IPS-20b (cell line): Measurements from ENCODE around the gene SNAP91.

Experiments used
- H3K27ac ChIP-seq: one replicate; pipeline ENCODE4 v1.5.1; 2013; ENCODE audit warnings: low read length
- H3K27me3 ChIP-seq: 2 replicates; pipeline ENCODE4 v1.6.1; 2013; ENCODE audit warnings: mild to moderate bottlenecking, low read length, inconsistent platforms; ENCODE audit not compliant: insufficient read depth
- H3K36me3 ChIP-seq: 2 replicates; pipeline ENCODE4 v1.6.1; 2013; ENCODE audit warnings: low read depth, mild to moderate bottlenecking, inconsistent platforms, low read length, moderate library complexity; ENCODE audit not compliant: insufficient read depth
- H3K4me1 ChIP-seq: 2 replicates; pipeline ENCODE4 v1.6.1; 2013; ENCODE audit warnings: mild to moderate bottlenecking, control low read depth, inconsistent platforms, low read length, moderate library complexity; ENCODE audit not compliant: insufficient read depth
- H3K4me3 ChIP-seq: 2 replicates; pipeline ENCODE4 v1.5.1; 2013; ENCODE audit warnings: mild to moderate bottlenecking, low read length, inconsistent platforms
- H3K9ac ChIP-seq: 2 replicates; pipeline ENCODE4 v1.6.1; 2013; ENCODE audit warnings: low read depth, mild to moderate bottlenecking, inconsistent platforms, low read length, moderate library complexity
- H3K9me3 ChIP-seq: 2 replicates; pipeline ENCODE4 v1.6.1; 2013; ENCODE audit warnings: mild to moderate bottlenecking, low read depth, low read length, inconsistent platforms; ENCODE audit not compliant: insufficient read depth

The SNAP91 gene

DNA sequence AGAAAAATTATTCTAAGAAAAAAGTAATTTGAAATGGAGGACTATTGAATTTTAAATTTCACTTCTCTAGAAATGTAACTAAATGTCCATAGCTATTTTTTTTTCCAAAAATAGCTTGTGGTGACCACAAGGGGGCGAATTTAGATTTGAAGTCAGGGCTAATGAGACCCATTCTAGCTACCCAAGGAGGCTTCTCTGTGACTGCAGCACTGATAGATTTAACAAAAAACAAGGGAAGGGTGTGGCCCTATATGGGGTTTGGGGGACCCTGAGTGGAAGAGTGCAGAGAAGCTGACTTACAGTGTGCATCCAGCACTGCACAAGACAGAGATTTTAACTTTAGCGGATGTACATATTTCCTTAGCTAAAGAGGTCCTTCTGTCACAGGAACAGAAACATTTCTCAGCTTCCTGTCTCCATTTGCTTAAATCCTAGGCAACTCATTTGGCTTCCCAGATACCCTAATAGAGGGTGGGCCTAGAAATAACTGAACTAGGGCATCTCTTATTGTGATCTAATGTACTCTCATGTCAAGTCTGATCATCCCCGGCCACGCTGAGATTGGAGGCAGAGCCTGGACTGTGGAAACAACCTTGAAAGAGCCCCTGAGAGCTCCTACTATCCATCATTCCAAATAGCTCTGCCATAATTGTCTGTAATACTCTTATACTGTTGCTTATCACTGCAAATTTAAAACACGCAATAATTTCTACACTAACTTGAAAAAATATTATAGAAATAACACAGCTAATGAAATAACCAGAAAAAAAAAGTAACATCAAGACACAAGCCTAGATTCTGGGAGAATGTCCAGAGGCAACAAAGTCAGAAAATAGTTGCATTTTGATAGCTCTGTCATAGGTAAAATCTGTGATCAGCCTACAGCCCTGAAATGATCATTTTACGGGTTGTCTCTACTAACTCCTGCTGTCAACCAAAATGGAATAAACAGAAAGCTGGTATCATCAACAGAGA lies 93.6 kb downstream of the SNAP91 start:
- Histone ChIP-seq H3K9me3 (no peaks in the 10 kb centered on the region), H3K27ac (no peak overlapping the region), H3K27me3 (no peaks in the 10 kb centered on the region), H3K36me3 (no peaks in the 10 kb centered on the region), H3K9ac (no peak overlapping the region), H3K4me1 (no peaks in the 10 kb centered on the region), H3K4me3 (no peak overlapping the region)

DNA sequence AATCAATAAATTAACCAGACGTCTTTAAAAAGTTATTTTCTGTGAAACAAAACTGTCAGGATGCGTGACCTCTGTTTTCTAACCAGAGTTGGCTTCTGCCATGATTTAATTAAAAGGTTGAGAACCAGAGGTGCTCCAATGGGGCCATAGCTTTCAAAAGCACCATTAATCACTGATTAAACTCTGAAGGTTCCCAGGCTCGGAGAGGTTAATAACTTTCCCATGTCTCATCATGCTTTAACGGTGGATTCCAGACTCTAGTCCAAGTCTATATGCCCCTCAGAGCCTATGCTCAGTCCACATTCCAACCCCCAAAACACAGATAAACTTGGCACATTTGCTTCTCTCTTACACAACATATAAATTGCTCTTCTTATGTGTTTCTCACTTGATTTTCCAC lies 95.5 kb downstream of the SNAP91 start:
- Histone ChIP-seq H3K9me3 (no peaks in the 10 kb centered on the region), H3K4me3 (no peak overlapping the region), H3K27me3 (no peaks in the 10 kb centered on the region), H3K27ac (no peak overlapping the region), H3K36me3 (no peaks in the 10 kb centered on the region), H3K4me1 (no peaks in the 10 kb centered on the region), H3K9ac (no peak overlapping the region)

DNA sequence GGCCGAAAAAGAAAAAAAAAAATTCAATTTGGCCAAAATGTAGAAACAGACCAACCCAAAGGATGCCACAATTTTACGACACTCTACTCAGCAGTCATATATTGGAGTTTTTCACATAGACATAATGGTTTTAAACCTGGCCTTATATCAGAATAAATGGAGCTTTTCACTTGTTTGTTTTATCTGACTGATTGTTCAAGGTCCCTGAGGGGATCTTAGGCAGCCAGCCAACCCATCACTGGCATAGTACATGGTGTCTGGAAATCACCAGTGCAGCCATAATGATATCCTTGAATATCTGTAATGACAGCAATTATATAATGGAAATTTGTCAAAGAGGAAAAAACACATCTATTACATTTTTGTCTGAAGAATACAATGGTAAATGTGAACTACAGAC lies 99.7 kb downstream of the SNAP91 start:
- H3K4me1 ChIP-seq = no peaks in the 10 kb centered on the region
- no peaks in the 10 kb centered on the region for H3K27me3 ChIP-seq
- no peaks in the 10 kb centered on the region for H3K36me3 ChIP-seq
- no peak overlapping the region for H3K4me3 ChIP-seq
- H3K27ac ChIP-seq = no peak overlapping the region
- no peaks in the 10 kb centered on the region for H3K9me3 ChIP-seq
- no peak overlapping the region for H3K9ac ChIP-seq

DNA sequence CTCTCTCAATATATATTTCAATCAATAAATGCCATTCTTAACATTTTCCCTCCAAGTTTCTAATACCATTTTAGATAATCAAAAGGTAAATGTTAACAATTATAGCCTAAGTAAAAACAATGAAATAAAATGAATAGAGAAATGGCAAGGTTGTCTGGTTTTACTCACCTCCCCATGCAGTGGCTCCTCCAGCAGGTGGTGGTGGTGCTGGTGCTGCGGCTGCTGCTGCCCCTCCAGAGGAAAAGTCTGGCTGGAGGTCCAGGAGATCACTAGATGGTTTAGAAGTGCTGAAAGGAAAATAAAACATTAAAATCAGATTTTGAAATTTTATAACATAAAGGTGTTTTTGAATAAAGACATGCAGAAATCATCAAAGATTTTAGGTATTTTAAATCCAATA lies 103.4 kb downstream of the SNAP91 start:
- no peaks in the 10 kb centered on the region for H3K27me3 ChIP-seq
- H3K9ac ChIP-seq = no peak overlapping the region
- no peak overlapping the region for H3K27ac ChIP-seq
- no peaks in the 10 kb centered on the region for H3K36me3 ChIP-seq
- H3K9me3 ChIP-seq = no peaks in the 10 kb centered on the region
- H3K4me1 ChIP-seq = no peaks in the 10 kb centered on the region
- no peak overlapping the region for H3K4me3 ChIP-seq

DNA sequence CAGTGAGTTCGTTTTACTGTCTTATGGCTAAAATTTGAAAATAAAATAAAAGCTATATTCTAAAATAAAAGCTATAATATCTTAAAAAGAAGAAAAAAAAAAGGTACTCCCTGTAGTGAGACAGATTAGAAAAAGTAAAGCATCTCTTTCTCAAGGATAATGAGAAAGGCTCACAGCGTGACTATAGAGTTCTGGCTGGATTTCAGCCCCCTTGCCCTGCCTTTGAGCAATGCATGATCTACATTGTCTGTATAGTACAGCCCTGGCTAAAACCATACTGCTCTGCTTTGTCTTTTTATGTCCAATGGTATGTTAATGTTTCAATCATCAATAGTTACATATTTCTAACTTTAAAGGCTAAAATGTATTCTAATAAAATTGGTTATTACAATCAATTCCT lies 105.3 kb downstream of the SNAP91 start:
- Histone ChIP-seq H3K27ac (no peak overlapping the region), H3K9me3 (no peaks in the 10 kb centered on the region), H3K4me1 (no peaks in the 10 kb centered on the region), H3K36me3 (no peaks in the 10 kb centered on the region), H3K9ac (no peak overlapping the region), H3K4me3 (no peak overlapping the region), H3K27me3 (no peaks in the 10 kb centered on the region)

DNA sequence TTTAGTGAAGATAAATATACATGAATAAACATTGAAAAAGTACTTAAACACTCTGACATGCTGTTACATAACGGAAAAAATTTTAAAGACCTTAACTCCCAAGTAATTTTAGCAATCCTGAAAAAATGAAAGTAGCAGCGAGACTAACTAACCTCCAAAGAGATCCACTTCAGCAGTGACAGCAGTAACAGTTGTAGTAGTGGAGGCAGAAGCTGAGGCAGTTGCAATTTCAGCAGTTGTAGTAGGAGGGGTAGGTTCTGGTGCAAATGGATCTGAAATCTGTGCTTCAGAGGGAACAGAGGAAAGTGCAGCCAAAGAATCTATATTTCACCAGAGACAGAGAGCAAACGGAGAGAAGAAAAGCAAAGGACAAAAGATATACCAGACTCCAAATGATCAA lies 107.8 kb downstream of the SNAP91 start:
- Histone ChIP-seq H3K9me3 (no peaks in the 10 kb centered on the region), H3K4me1 (peaks cover 5% of the 10 kb centered on the region; the same call in 1 of the 2 replicates), H3K4me3 (no peak overlapping the region), H3K36me3 (no peaks in the 10 kb centered on the region), H3K27me3 (no peaks in the 10 kb centered on the region), H3K9ac (no peak overlapping the region), H3K27ac (no peak overlapping the region)

DNA sequence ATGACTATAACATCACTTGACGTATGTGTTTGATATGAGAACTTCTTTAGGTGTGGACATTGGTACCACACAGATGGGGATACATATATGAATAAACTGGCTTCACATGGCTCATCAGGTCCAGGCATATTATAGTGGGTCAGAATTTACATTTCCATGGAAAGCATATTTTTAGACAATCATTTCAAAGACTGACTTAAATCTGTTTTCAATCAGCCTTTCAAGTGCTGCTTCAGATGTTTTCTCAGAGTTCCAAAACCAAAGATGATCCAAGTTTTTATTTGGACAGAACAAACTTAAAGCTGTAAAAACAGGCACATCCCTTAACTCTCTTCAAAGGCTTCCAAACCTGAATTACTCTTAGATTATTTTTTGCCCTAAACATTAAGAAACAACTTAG lies 108.4 kb downstream of the SNAP91 start:
- H3K4me3 ChIP-seq = no peak overlapping the region
- no peak overlapping the region for H3K27ac ChIP-seq
- no peaks in the 10 kb centered on the region for H3K27me3 ChIP-seq
- no peak overlapping the region for H3K9ac ChIP-seq
- no peaks in the 10 kb centered on the region for H3K36me3 ChIP-seq
- peaks cover 5% of the 10 kb centered on the region; the same call in 1 of the 2 replicates for H3K4me1 ChIP-seq
- H3K9me3 ChIP-seq = no peaks in the 10 kb centered on the region

DNA sequence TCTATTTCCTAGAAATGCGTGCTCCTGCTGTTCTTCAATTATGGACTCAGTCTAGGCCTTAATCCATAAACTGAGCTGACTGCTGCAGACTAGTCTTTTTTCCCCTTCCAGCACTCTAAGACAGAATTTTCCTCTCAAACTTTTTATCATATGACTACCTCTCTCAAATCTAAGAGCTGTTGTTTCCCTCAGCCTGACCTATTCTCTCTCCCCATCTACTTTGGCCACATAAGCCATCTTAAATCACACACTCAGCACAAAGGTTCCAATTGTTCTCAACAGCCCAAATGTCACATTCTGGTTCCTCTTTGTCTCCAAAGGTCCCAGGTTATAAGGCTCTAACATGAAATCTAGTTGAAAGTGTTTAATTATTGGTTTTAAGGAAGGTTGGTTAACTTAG lies 111.4 kb downstream of the SNAP91 start:
- Histone ChIP-seq H3K9me3 (no peaks in the 10 kb centered on the region; the same call in 1 of the 2 replicates), H3K27me3 (no peaks in the 10 kb centered on the region), H3K27ac (no peak overlapping the region), H3K4me1 (peaks cover 5% of the 10 kb centered on the region; the same call in 1 of the 2 replicates), H3K9ac (no peak overlapping the region), H3K36me3 (no peaks in the 10 kb centered on the region), H3K4me3 (no peak overlapping the region)

DNA sequence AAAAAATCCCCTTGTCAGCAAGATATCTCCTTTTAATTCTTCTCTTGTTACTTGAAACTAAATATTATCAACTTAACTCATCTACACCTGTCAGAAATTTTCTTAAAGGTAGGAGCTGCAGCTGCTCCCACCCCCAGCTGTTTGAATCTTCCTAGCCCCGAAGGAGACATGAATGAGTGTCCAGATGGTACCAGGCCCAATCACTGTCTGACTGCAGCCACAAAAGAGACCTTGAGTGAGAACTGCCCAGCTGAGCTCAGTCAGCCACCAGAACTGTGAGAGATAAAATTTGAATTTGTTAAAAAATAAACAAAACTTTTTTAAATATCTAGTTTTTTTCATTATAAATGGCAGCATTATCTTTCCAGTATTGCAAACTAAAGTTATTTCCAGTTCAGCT lies 111.8 kb downstream of the SNAP91 start:
- Histone ChIP-seq H3K9ac (no peak overlapping the region), H3K9me3 (no peaks in the 10 kb centered on the region; the same call in 1 of the 2 replicates), H3K36me3 (no peaks in the 10 kb centered on the region), H3K27ac (no peak overlapping the region), H3K27me3 (no peaks in the 10 kb centered on the region), H3K4me3 (no peak overlapping the region), H3K4me1 (peaks cover 5% of the 10 kb centered on the region; the same call in 1 of the 2 replicates)

DNA sequence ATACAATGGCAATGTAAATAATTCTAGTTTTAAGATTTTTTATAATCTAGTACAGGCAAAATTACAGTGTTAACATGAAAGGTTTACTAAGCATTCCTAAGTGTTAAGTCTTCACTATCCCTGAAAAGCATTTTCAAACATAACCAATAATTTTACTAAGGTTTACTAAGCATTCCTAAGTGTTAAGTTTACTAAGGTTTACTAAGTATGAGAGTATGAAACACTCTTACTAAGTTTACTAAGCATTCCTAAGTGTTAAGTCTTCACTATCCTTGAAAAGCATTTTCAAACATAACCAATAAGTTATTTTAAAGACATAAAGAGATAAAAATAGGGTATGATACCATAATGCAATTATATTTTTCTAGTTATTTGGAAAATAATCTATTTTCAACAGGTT lies 114.0 kb downstream of the SNAP91 start:
- Histone ChIP-seq H3K9ac (no peak overlapping the region), H3K27me3 (no peaks in the 10 kb centered on the region), H3K4me1 (peaks cover 5% of the 10 kb centered on the region; the same call in 1 of the 2 replicates), H3K27ac (no peak overlapping the region), H3K4me3 (no peak overlapping the region), H3K9me3 (no peaks in the 10 kb centered on the region; the same call in 1 of the 2 replicates), H3K36me3 (no peaks in the 10 kb centered on the region)

DNA sequence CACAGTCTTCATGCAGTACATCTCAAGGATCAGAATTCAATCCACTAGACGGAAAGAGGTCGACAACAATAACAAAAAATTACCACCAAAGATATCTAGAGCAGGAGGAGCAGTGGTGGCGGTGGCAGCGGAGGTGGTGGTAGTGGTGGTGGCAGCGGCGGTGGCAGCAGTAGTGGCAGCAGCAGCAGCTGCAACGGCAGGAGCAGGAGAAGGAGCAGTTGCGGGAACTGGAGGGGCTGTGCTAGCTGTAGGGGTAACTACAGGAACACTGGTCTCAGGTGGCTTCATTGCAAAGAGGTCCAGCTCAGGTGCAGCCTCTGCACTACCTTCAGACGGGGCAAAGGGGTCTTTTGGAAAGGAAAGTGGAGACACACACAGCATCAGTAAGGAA lies 115.5 kb downstream of the SNAP91 start:
- Histone ChIP-seq H3K27me3 (no peaks in the 10 kb centered on the region), H3K9me3 (no peaks in the 10 kb centered on the region; the same call in 1 of the 2 replicates), H3K9ac (no peak overlapping the region), H3K27ac (no peak overlapping the region), H3K36me3 (no peaks in the 10 kb centered on the region), H3K4me1 (peaks cover 5% of the 10 kb centered on the region; the same call in 1 of the 2 replicates), H3K4me3 (no peak overlapping the region)

DNA sequence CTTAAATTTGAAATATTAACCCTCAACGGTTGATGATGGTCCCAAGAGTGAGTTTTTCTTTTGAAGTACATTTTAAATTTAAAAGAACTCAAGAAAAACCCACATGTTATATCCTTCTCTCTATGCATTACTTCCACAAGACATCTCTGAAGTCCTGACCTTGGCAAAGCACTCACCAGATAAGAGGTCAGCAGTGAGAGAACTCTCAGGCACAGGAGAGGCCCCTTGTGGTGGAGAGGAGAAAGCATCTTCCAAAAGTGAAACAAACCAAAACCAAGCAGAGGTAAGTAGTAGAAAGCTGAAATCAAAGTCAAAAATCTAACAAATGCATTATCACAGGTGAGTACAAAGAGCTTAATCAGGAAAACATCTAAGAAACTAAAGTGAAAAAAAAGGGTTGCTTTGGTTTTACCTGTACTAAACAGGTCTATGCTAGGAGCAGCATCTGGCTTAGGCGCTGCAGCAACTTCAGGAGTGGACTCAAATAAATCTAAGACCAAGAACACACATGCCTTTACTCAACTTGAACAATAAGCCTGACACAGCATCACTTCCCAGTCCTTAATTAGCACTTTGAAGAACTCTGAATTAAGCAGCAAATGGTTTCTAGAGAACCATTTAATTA lies 116.0 kb downstream of the SNAP91 start:
- Histone ChIP-seq H3K27ac (no peak overlapping the region), H3K4me1 (peaks cover 4% of the 10 kb centered on the region; the same call in 1 of the 2 replicates), H3K9me3 (no peaks in the 10 kb centered on the region; the same call in 1 of the 2 replicates), H3K4me3 (no peak overlapping the region), H3K27me3 (no peaks in the 10 kb centered on the region), H3K9ac (no peak overlapping the region), H3K36me3 (no peaks in the 10 kb centered on the region)
